GM18526 (cell line): ENCODE measurements around the gene EPB41L5.

Source experiments
- POLR2A ChIP-seq: IDR thresholded peaks from 3 replicates; pipeline ENCODE4 v1.6.1; 2011; ENCODE audit not compliant: insufficient read length; ENCODE audit errors: extremely low read depth

The EPB41L5 gene

GRCh38 chr2:120118018-120118417 lies 105.1 kb downstream of the EPB41L5 start:
- no peak for TF ChIP-seq POLR2A

- no peak for TF ChIP-seq POLR2A
Observed at GRCh38 chr2:120118471-120118870, 105.6 kb downstream of the EPB41L5 start.

GRCh38 chr2:120123090-120123489 lies 110.2 kb downstream of the EPB41L5 start:
- TF ChIP-seq POLR2A: no peak

GRCh38 chr2:120125195-120125594 lies 112.3 kb downstream of the EPB41L5 start:
- no peak for TF ChIP-seq POLR2A

GRCh38 chr2:120128216-120128615 lies 115.3 kb downstream of the EPB41L5 start:
- TF ChIP-seq POLR2A: no peak

GRCh38 chr2:120132190-120132589 lies 119.3 kb downstream of the EPB41L5 start:
- TF ChIP-seq POLR2A: no peak

GRCh38 chr2:120132691-120133090 lies 119.8 kb downstream of the EPB41L5 start:
- TF ChIP-seq POLR2A: no peak

GRCh38 chr2:120133572-120134244 lies 120.8 kb downstream of the EPB41L5 start:
- TF ChIP-seq POLR2A: no peak

- TF ChIP-seq POLR2A: no peak
Observed at GRCh38 chr2:120134263-120134662, 121.4 kb downstream of the EPB41L5 start.

GRCh38 chr2:120140866-120141265 lies 128.0 kb downstream of the EPB41L5 start:
- no peak for TF ChIP-seq POLR2A

- no peak for TF ChIP-seq POLR2A
Observed at GRCh38 chr2:120141300-120142069, 128.6 kb downstream of the EPB41L5 start.

GRCh38 chr2:120142528-120143219 lies 129.8 kb downstream of the EPB41L5 start:
- TF ChIP-seq POLR2A: no peak

- TF ChIP-seq POLR2A: no peak
Observed at GRCh38 chr2:120148229-120148628, 135.4 kb downstream of the EPB41L5 start.

GRCh38 chr2:120148669-120149068 lies 135.8 kb downstream of the EPB41L5 start:
- TF ChIP-seq POLR2A: no peak

GRCh38 chr2:120149406-120149805 lies 136.5 kb downstream of the EPB41L5 start:
- no peak for TF ChIP-seq POLR2A

- no peak for TF ChIP-seq POLR2A
Observed at GRCh38 chr2:120150040-120150482, 137.2 kb downstream of the EPB41L5 start.
